Renal cortex interstitium (tissue), 11 donors: ENCODE measurements around the gene SYT2. TPM values are rescaled to one million over a fixed set of nuclear protein-coding genes. Genes with fewer than 3 reads are reported as not detected.
"Not testable (repeated sequence)": the region's sequence is repeated elsewhere in the genome, so short reads cannot be mapped to it uniquely, and the experiment has no call there.

Experiments used
- DNase-seq, 11 donors: peaks; one replicate each; pipeline ENCODE4 v3.0.0-alpha.2; 2013; ENCODE audit warnings: low read depth in 9 of 11, low spot score in 4 of 11; ENCODE audit errors: extremely low read depth in 1 of 11
- polyA plus RNA-seq, 3 donors: library from polyadenylated mRNA; unstranded; fragments of 120-200 nt; gene quantifications; one replicate each; pipeline ENCODE4 v1.2.1, GENCODE V29; 2013; ENCODE audit not compliant: insufficient read length in 3 of 3

SYT2 gene
- polyA plus RNA-seq, 3 donors = 1.5 to 3.5 (median 2.9) TPM

- DNase-seq = no peak
Measured at GRCh38 chr1:202565890-202566602, 144.2 kb downstream of the SYT2 start.

- DNase-seq = no peak
Measured at GRCh38 chr1:202564958-202565495, 145.2 kb downstream of the SYT2 start.

GRCh38 chr1:202563818-202564217 is 146.4 kb downstream of the SYT2 start:
- DNase-seq = no peak

GRCh38 chr1:202562444-202563060 is 147.7 kb downstream of the SYT2 start:
- no peak for DNase-seq

- DNase-seq = no peak
Measured at GRCh38 chr1:202561726-202562443, 148.4 kb downstream of the SYT2 start.

- DNase-seq = no peak
Measured at GRCh38 chr1:202561240-202561639, 149.0 kb downstream of the SYT2 start.

GRCh38 chr1:202557662-202558061 is 152.6 kb downstream of the SYT2 start:
- DNase-seq = not testable (repeated sequence)

- DNase-seq = not testable (repeated sequence)
Measured at GRCh38 chr1:202556037-202556436, 154.2 kb downstream of the SYT2 start.

GRCh38 chr1:202554619-202555018 is 155.6 kb downstream of the SYT2 start:
- DNase-seq = not testable (repeated sequence)

GRCh38 chr1:202553560-202554038 is 156.7 kb downstream of the SYT2 start:
- DNase-seq = no peak

GRCh38 chr1:202553078-202553477 is 157.2 kb downstream of the SYT2 start:
- DNase-seq = not testable (repeated sequence)

GRCh38 chr1:202552615-202553014 is 157.6 kb downstream of the SYT2 start:
- DNase-seq = not testable (repeated sequence)

GRCh38 chr1:202551683-202552082 is 158.6 kb downstream of the SYT2 start:
- DNase-seq = no peak

- DNase-seq = not testable (repeated sequence)
Measured at GRCh38 chr1:202550088-202550487, 160.2 kb downstream of the SYT2 start.

GRCh38 chr1:202547215-202547614 is 163.0 kb downstream of the SYT2 start:
- DNase-seq = no peak

- DNase-seq = not testable (repeated sequence)
Measured at GRCh38 chr1:202546796-202547195, 163.5 kb downstream of the SYT2 start.

- DNase-seq = not testable (repeated sequence)
Measured at GRCh38 chr1:202546377-202546776, 163.9 kb downstream of the SYT2 start.

- DNase-seq = not testable (repeated sequence)
Measured at GRCh38 chr1:202545647-202546303, 164.5 kb downstream of the SYT2 start.

- not testable (repeated sequence) for DNase-seq
Measured at GRCh38 chr1:202544766-202545449, 165.3 kb downstream of the SYT2 start.
